ENCODE data around the gene RHOT2. TPM values are rescaled to one million over a fixed set of nuclear protein-coding genes. Genes with fewer than 3 reads are reported as not detected.

RHOT2 gene
- total RNA-seq, 1 donor from 2014 or later, result 57.9 TPM

GRCh38 chr16:723695-724094, 55.8 kb downstream of the RHOT2 start:
- no peak for ATAC-seq

More at GRCh38 chr16:723695-724094, 55.8 kb downstream of the RHOT2 start:
- DNase-seq (ENCODE audit: low spot score), result no peak

Other genes with a start within 250 kb of the RHOT2 start
- 24.1 TPM for gene RAB11FIP3, start 242.5 kb upstream of the RHOT2 start, total RNA-seq
- gene CAPN15, start 140.4 kb upstream of the RHOT2 start, total RNA-seq, result 31.6 TPM
- gene PRR35, start 107.7 kb upstream of the RHOT2 start, total RNA-seq, result not detected
- 0.28 TPM for gene NHLRC4, start 101.1 kb upstream of the RHOT2 start, total RNA-seq
- 42.1 TPM for gene PIGQ, start 98.2 kb upstream of the RHOT2 start, total RNA-seq
- gene RAB40C, start 78.1 kb upstream of the RHOT2 start, total RNA-seq, result 15.5 TPM
- 0.96 TPM for gene WFIKKN1, start 37.1 kb upstream of the RHOT2 start, total RNA-seq
- 33.2 TPM for gene METTL26, start 31.8 kb upstream of the RHOT2 start, total RNA-seq
- gene MCRIP2, start 26.3 kb upstream of the RHOT2 start, total RNA-seq, result 101 TPM
- 17.2 TPM for gene WDR90, start 18.8 kb upstream of the RHOT2 start, total RNA-seq
- gene RHBDL1, start 7.5 kb downstream of the RHOT2 start, total RNA-seq, result 1.1 TPM
- gene STUB1, start 12.3 kb downstream of the RHOT2 start, total RNA-seq, result 56.2 TPM
- 40.5 TPM for gene JMJD8, start 16.2 kb downstream of the RHOT2 start, total RNA-seq
- gene WDR24, start 22.3 kb downstream of the RHOT2 start, total RNA-seq, result 12.2 TPM
- gene FBXL16, start 37.7 kb downstream of the RHOT2 start, total RNA-seq, result 0.30 TPM
- gene METRN, start 47.0 kb downstream of the RHOT2 start, total RNA-seq, result 60.0 TPM
- gene ANTKMT, start 53.0 kb downstream of the RHOT2 start, total RNA-seq, result 37.1 TPM
- 0.38 TPM for gene CCDC78, start 58.3 kb downstream of the RHOT2 start, total RNA-seq
- 1.2 TPM for gene HAGHL, start 59.0 kb downstream of the RHOT2 start, total RNA-seq
- gene CIAO3, start 72.9 kb downstream of the RHOT2 start, total RNA-seq, result 18.3 TPM
- 0.08 TPM for gene MSLN, start 92.6 kb downstream of the RHOT2 start, total RNA-seq
- gene RPUSD1, start 120.2 kb downstream of the RHOT2 start, total RNA-seq, result 9.0 TPM
- gene CHTF18, start 120.5 kb downstream of the RHOT2 start, total RNA-seq, result 6.4 TPM
- gene GNG13, start 132.6 kb downstream of the RHOT2 start, total RNA-seq, result not detected